HUES48 (cell line): ENCODE results near the gene RGS19.

Experiments used
- H3K27ac ChIP-seq: one replicate; pipeline ENCODE4 v1.7.0; 2013; ENCODE audit warnings: low read depth, low read length, inconsistent platforms
- H3K27me3 ChIP-seq: 2 replicates; pipeline ENCODE4 v1.6.1; 2013; ENCODE audit warnings: mild to moderate bottlenecking, low read length; ENCODE audit not compliant: control insufficient read depth, insufficient read depth
- H3K36me3 ChIP-seq: 2 replicates; pipeline ENCODE4 v1.6.1; 2013; ENCODE audit warnings: low read length; ENCODE audit not compliant: control insufficient read depth, insufficient read depth
- H3K4me1 ChIP-seq: 2 replicates; pipeline ENCODE4 v1.6.1; 2013; ENCODE audit warnings: mild to moderate bottlenecking, low read length; ENCODE audit not compliant: control insufficient read depth, insufficient read depth
- H3K4me3 ChIP-seq: 2 replicates; pipeline ENCODE4 v1.5.1; 2013; ENCODE audit warnings: mild to moderate bottlenecking, low read depth, low read length
- H3K9ac ChIP-seq: 2 replicates; pipeline ENCODE4 v1.6.1; 2013; ENCODE audit warnings: mild to moderate bottlenecking, low read depth, low read length, moderate library complexity
- H3K9me3 ChIP-seq: 2 replicates; pipeline ENCODE4 v1.6.1; 2013; ENCODE audit warnings: low read length; ENCODE audit not compliant: control insufficient read depth, insufficient read depth

RGS19 gene

DNA sequence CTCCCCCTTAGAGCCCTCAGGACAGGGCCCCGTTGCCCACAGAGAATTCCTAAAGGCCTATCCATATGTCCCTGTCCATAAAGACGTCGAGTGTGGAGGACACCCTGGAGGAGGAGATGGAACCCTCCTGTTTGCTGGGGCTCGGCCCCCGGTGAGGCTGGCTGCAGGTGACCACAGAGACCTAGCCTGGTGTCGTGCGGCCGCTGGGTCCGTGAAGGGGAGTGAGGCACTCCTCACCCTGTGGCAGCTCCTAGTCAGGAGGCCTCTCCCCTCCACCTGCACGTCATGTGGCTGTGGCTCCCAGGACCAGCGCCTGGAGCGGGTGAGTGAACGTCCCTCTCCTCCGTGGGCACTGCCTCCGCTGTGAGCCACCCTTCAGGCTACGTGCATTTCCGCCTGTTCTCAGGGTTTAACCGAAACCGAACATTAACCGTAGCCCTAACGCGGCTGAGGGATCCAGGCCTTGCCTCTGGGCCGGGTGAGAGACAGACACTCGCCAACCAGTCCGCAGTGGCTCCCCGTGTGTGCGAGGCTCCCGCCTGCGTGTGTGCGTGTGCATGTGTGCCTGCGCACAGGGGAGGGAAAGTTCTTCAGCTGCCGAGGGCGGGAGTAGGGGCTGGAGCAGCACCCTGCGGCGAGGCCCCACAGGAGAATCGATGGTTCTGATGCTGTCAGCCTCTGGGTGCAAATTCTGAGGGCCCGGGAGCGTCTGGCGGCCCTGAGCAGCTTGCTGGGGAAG is 22.3 kb downstream of the RGS19 start:
- H3K27ac ChIP-seq: no peak overlapping the region

DNA sequence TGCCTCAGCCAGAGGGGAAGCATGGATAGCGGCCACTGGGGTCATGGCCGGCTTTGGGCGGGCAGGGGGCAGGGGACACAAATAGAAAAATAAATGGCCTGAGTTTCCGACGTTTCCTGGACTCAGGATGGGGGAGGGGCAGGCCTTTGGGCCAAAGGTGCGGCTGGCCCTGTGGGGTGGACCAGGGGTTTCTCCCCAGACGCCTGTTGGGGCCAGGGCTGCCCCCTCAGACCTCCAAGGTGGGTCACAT is 22.8 kb downstream of the RGS19 start:
- Histone ChIP-seq H3K9ac (no peak overlapping the region), H3K27me3 (peaks cover 12% of the 10 kb centered on the region), H3K36me3 (no peaks in the 10 kb centered on the region), H3K4me3 (no peak overlapping the region), H3K4me1 (peaks cover 24% of the 10 kb centered on the region), H3K27ac (no peak overlapping the region), H3K9me3 (no peaks in the 10 kb centered on the region)

More for the DNA sequence above, 22.3 kb downstream of the RGS19 start:
- no peaks in the 10 kb centered on the region for H3K9me3 ChIP-seq
- H3K4me3 ChIP-seq: no peak overlapping the region
- H3K36me3 ChIP-seq: no peaks in the 10 kb centered on the region
- H3K4me1 ChIP-seq: peaks cover 24% of the 10 kb centered on the region
- H3K9ac ChIP-seq: no peak overlapping the region
- peaks cover 11% of the 10 kb centered on the region for H3K27me3 ChIP-seq

DNA sequence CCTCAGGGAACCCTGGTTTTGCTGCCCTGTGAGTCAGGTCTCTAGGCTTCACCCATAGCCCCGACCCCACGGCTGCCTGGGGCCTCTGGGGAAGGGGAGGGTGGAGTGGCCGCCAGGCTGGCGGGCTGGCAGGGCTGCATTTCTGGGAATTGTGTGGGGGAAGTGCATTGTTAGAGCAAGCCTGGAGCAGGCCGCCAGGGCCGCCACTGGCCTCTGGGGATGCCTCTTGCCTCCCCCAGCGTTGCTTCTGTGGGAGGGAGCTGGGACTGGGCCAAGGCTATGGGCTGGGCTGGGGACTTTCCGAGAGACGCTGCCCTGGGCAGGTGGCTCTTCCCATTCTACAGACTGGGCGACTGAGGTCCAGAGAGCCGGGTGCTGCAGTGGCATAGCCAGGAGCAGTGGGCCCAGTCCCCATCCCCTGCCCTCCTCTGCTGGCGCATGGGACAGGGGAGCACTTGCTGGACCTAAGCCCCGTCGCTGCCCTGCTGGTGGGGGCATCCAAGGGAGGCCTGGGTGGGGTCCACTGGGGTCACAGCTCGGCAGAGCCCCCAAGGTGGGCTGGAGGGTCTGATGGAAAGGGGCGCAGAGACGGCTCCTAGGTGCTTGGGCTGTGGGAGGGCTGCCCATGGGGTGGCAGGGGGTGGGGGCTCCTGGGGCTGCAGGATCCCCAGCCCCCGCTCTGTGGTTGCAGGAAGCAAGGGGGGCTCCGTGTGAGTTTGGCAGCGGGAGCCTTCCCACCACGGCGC is 23.3 kb downstream of the RGS19 start:
- H3K27me3 ChIP-seq: peaks cover 17% of the 10 kb centered on the region
- H3K36me3 ChIP-seq: no peaks in the 10 kb centered on the region
- H3K9ac ChIP-seq: no peak overlapping the region
- no peak overlapping the region for H3K27ac ChIP-seq
- H3K9me3 ChIP-seq: no peaks in the 10 kb centered on the region
- peaks cover 24% of the 10 kb centered on the region for H3K4me1 ChIP-seq
- no peak overlapping the region for H3K4me3 ChIP-seq

DNA sequence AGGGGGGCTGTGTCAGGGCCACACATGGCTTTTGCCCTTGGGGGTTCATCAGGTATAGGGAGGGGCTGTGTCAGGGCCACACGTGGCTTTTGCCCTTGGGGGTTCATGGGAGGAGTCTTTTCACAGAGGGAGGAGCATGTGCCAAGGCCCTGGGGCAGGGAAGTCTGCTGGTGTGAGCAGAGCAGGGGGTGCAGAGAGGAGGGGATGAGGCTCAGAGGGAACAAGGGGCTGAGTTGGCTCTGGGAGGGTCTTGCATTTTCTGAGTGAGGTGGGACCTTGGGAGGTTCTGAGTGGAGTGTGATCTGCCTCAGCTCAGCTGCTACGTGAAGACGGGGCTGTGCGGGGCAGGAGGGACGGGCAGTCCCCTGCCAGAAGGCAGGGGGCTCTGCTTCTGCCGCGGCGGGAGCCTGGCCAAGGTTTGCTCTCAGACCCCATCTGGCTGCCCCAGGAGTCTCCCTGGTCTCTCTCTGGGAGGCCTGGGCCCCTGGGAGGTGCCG is 23.9 kb downstream of the RGS19 start:
- H3K36me3 ChIP-seq: no peaks in the 10 kb centered on the region
- no peak overlapping the region for H3K4me3 ChIP-seq
- peaks cover 24% of the 10 kb centered on the region for H3K4me1 ChIP-seq
- no peaks in the 10 kb centered on the region for H3K9me3 ChIP-seq
- no peak overlapping the region for H3K9ac ChIP-seq
- peaks cover 23% of the 10 kb centered on the region for H3K27me3 ChIP-seq
- H3K27ac ChIP-seq: no peak overlapping the region

DNA sequence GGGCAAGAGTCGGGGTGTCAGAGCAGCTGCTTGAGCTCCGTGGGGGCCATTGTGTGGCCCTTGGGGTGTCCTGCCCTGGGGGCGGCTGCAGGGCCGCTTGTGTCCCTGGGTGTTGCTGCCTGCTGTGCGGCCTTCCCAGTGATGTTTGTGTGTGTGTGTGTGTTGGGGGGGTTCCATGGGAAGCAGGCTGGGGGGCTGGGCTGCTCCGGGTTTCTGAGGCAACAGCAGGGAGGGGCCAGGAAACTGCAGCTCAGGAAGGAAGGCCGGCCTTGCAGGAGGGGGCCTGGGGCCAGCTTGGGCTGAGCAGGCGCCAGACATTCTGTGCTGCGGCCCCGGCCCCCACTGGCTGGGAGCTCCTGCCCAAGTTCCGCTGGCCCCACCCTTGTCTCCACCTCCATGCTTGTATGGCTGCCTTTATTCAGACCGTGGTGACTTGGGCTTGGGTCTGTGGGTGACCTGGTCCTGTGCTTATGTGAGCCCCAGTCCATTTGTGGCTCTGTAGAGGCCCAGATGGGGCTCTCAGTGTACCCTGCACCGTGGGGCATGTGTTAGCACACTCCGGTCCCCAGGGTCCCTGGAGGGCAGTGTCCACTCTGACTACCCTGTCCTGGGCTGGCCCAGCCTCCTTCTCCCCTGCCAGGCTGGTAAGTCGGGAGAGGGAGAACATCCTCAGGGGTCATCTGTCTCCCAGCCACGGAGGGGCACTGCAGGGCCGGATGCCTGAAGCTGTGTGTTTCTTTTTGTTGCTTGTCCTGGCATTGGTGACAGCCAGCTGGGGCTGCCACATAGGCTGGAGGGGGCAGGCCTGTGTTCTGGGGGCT is 25.3 kb downstream of the RGS19 start:
- H3K9ac ChIP-seq: no peak overlapping the region
- no peaks in the 10 kb centered on the region for H3K9me3 ChIP-seq
- no peak overlapping the region for H3K4me3 ChIP-seq
- peaks cover 28% of the 10 kb centered on the region for H3K4me1 ChIP-seq
- peaks cover 36% of the 10 kb centered on the region for H3K27me3 ChIP-seq
- no peaks in the 10 kb centered on the region for H3K36me3 ChIP-seq
- peak overlapping the region; percentile 83 for H3K27ac ChIP-seq

DNA sequence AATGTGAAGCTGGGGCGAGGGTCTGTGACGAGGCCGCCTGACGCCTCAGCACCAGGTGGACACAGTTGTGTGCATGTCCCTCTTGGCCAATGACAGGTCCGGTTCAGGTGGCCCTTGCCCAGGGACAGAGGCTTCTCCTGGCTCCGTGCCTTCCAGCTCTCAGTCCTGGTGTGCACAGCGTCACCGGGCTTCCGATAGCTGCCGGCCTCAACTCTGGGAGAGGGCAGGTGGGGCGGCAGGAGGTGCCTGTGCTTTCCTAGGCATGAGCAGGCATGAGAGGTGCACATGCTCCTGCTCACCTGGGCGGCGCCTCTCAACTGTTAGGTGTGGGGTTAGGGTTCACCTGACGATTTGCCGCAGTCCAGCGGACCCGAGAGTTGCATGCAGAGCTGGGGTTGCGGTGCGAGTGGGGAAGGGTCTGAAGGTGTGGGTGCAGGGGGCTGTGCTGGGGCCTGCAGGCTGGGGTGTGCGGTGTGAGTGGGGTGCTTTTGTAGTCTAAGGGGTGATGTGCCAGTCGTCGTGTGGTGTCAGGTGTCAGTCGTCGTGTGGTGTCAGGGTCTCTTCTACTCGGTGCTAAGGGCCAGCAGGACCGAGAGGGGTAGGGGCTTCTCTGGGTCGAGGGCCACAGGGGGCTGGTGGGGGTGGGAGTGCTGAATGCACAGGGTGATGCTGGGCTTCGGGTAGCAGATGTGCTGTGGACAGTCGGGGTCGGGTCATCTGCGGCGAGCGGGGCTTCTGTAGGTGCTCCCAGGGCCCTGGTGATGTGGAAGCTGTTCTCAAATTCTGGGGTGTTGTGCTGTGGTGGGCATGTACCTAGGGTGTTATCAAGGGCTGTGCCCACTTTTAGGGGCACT is 26.1 kb downstream of the RGS19 start:
- Histone ChIP-seq H3K27me3 (peaks cover 44% of the 10 kb centered on the region), H3K4me3 (no peak overlapping the region), H3K9me3 (no peaks in the 10 kb centered on the region), H3K27ac (no peak overlapping the region), H3K9ac (no peak overlapping the region), H3K4me1 (peaks cover 28% of the 10 kb centered on the region), H3K36me3 (no peaks in the 10 kb centered on the region)

DNA sequence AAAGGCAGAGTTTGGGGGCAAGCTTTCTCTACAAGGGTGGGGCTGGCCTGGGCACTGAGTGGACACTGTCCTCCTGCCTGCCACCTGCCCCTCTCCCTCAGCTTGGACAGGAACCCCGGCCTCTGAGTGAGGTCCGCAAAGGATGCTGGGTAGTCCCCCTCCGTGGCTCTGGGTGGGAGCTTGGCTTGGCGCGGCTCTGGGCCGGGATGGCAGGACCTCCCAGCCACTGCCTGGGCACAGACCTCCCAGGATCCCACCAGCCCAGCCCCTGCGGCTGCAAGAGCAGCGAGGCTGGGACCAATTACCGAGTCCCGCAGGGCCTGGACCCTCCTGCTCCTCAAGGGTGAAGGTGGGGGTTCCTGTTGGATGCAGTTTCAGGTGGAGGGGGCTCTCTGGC is 27.0 kb downstream of the RGS19 start:
- no peak overlapping the region for H3K27ac ChIP-seq
- H3K9ac ChIP-seq: no peak overlapping the region

DNA sequence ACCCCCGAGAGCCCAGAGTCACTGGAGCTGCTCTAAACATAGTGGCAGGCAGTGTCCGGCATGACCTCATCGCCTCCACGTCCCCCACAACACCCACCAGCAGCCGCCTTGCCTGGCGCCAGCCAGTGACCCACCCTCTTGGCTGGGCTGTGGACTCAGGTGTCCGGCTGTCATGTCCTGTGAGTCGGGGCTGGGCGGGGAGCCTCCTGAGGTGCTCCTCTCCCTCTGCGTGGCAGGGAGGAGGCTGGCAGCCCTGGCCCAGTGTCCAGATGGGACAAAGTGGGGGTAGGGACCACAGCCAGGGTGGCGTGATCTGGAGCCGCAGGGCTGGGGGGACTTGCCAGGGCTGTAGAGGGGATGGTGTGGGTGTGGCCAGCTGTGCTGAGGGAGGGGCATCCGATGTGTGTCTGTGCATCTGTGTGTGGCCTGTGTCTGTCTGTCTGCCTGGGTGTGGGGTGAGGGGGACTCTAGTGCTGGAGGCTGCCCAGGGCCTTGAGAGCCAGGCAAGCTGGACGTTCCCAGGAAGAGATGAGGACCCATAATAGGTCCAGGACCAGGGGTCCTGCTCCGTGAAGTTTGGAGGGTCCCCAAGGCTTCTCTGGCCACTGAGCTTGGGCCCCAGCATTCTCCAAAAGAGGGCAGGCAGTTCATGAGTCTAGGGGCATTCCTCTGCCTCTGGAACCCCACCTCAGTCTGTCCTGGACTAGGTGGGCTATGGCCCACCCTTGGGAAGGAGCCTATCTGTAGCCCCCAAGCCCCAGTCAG is 27.6 kb downstream of the RGS19 start:
- Histone ChIP-seq H3K27ac (no peak overlapping the region), H3K4me3 (no peak overlapping the region), H3K9ac (no peak overlapping the region), H3K36me3 (no peaks in the 10 kb centered on the region), H3K9me3 (no peaks in the 10 kb centered on the region), H3K4me1 (peaks cover 18% of the 10 kb centered on the region), H3K27me3 (peaks cover 54% of the 10 kb centered on the region)

More for the DNA sequence above, 27.0 kb downstream of the RGS19 start:
- Histone ChIP-seq H3K9me3 (no peaks in the 10 kb centered on the region), H3K4me1 (peaks cover 24% of the 10 kb centered on the region), H3K36me3 (no peaks in the 10 kb centered on the region), H3K4me3 (no peak overlapping the region), H3K27me3 (peaks cover 53% of the 10 kb centered on the region)

DNA sequence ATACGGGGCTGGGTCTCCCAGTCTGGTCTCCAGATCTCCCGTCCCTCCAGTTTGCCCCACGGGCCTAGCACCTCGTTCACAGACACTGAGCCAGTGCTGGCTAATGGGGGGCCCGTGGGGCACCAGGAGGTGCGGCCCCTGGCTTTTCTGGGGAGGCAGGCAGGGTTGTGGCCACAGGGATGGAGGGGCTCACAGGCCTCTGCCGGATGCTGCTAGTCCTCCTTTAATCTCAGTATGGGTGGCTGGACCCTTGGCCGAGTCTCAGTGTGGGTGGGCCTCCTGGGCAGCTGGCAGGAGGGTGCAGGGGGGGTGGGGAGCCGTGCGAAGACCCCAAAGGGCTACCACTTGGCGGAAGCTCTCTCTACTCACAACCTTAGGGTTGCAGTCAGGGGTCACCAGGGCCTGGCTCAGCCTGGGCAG is 28.3 kb downstream of the RGS19 start:
- H3K27me3 ChIP-seq: peaks cover 58% of the 10 kb centered on the region
- no peak overlapping the region for H3K4me3 ChIP-seq
- no peaks in the 10 kb centered on the region for H3K36me3 ChIP-seq
- no peak overlapping the region for H3K27ac ChIP-seq
- no peaks in the 10 kb centered on the region for H3K9me3 ChIP-seq
- no peak overlapping the region for H3K9ac ChIP-seq
- H3K4me1 ChIP-seq: peaks cover 16% of the 10 kb centered on the region
